Measurements from ENCODE around the gene AP1S1.

GRCh38 chr7:101156277-101156676 lies 2.0 kb downstream of the AP1S1 start:
- no peak for TF ChIP-seq POLR2A (IDR thresholded peaks at IDR 0.05)
- TF ChIP-seq CTCF (IDR thresholded peaks at IDR 0.05): no peak

Data from upper lobe of left lung (tissue), 4 donors.